HG03159 (cell line): ENCODE measurements around the gene NUP107.

Experiments used
- ATAC-seq: cut with Tn5 transposase; IDR thresholded peaks from one replicate; pipeline ENCODE4 v1.9.1; 2021; ENCODE audit warnings: mild to moderate bottlenecking, moderate library complexity; ENCODE audit not compliant: unreplicated experiment

Gene NUP107

DNA sequence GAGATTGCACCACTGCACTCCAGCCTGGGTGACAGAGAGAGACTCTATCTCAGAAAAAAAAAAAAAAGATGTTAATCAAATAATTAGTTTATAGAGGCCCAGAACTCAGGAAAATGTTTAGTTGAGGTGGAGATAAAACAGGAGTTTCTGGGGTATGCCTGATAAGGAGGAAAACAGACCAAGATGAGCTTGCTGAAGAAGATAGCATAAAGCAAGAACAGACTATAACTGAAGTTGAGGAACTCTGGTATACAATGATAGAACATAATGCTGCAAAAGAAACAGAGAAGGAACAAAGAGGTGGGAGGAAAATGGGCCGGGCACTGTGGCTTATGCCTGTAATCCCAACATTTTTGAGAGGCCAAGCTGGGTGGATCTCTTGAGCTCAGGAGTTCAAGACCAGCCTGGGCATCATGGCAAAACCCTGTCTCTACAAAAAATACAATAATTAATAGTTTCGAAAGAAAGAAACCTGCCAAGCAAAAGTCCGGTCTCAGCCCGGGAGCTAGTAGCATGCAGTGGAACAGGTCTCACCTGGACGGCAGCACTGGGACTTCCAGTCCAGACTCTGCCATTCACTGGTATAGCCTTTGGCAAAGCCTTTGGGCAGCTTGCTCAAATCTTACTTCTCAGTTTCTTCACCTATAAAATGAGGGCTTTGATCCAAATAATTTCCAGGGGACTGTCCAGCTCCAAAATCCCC lies 84.6 kb downstream of the NUP107 start:
- no peak for ATAC-seq

- no peak for ATAC-seq
These were observed 85.9 kb downstream of the NUP107 start for GRCh38 chr12:68772714-68773113.

DNA sequence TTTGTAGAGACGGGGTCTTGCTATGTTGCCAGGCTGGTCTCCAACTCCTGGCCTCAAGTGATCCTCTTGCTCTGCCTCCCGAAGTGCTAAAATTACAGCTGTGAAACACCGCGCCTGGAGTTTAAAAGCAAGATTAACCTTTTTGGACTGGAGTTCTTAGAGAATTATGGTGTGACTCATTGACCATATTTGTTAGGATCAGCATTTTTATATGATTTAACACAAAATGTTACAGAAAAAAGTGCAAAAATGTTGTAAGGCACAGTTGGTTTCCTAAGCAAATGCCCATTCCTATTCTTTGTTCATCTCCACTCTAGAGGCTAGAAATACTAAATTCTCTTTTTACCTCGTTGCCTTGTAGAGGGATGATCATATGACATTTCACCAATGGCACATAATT lies 86.8 kb downstream of the NUP107 start:
- no peak for ATAC-seq

DNA sequence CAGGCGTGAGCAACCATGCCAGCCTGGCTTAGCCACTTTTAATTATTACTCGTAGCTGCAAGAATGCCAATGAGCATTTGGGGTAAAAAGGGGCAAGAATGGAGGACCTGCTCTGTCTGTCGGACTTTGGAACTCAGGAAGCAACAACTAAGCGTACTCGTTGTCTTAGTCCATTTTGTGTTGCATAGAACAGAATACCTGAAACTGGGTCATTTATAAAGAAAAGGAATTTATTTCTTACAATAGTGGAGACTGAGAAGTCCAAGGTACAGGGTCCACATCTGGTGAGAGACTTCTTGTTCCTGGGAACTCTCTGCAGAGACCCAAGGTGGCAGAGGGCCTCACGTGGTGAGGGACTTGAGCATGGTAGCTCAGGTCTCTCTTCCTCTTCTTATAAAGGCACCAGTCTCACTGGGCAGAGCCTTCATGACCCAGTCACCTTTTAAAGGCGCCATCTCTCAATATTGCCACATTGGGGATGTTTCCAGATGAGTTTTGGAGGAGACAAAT lies 88.4 kb downstream of the NUP107 start:
- no peak for ATAC-seq

DNA sequence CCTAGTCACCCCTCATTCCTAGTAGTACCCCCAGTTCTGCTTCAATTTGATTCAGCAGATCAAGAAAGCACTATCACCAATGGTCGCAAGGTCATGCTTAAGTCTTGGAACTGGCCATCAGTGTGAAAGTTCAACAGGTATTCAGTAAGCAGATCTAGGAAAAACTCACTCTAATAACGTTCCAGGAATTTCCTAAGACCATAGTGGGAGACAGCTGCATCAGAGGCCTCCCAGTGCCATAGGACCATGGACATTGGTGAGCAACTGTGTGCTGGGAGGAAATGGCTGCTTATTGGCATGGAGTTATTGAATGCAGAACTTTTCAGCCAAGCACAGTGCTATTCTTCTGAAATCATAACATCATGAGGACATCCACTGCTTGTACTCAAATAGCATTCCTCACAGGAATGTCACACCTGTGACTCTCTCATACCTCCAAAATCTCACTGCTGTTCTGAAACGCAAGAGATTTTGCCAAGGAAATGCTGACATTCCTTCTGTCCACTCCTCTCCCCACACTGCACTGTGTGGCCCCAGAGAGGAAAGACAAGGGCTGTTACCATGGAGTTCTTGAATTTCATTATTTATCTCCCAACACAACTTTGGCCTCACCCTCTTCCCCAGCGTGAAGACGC lies 90.3 kb downstream of the NUP107 start:
- ATAC-seq = no peak

DNA sequence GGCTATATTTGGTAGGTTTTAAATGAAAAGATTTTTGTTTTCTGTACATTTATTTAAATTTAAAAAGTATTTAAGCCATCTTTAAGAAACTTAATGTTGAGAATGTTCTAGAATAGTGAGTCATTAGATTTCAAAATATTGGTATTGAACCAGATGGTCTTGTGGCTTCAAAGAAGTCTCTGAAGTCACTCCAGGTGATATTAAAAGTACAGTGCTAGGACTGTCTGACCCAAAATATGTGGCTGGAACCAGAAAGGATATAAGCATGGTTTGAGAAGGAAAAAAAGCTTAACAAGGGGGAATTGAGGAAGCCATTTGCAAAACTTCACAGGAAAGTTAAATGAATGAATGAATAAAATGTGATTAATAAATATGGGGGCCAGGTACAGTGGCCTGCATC lies 92.5 kb downstream of the NUP107 start:
- no peak for ATAC-seq

DNA sequence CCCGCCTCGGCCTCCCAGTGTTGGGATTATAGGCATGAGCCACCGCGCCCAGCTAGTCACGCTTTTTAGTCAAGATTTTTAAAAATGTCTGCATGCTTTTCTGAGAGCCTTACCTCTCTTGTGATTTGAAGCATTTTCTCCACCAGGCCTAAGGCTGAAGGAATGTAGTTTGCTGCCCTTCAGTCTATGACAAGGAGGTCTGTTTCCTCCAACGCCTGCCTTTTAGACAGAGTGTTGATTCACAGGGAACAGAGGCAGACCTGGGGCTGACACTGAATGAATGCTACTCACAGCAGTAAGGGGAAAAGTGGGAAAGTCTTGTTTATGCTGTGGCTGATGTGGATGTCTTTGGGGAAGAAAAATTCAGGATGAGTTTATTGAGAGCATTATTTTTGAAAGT lies 94.0 kb downstream of the NUP107 start:
- no peak for ATAC-seq

DNA sequence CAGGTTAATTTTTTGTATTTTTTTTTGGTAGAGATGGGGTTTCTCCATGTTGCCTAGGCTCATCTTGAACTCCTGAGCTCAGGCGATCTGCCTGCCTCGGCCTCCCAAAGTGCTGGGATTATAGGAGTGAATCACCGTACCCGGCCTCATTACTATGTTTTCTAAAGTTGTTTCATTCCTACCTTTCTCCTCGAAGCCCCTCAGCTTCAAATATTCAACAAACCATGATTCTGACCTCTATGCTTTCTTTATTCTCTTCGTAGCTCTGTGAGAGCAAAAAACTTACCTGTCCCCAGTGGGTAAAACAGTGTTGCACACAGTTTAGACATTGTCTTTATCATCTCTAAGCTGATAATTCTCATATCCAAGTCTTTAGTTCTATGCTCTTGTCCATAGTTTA lies 95.0 kb downstream of the NUP107 start:
- ATAC-seq = no peak

- no peak for ATAC-seq
These were observed 97.2 kb downstream of the NUP107 start for GRCh38 chr12:68784015-68784414.

GRCh38 chr12:68785358-68785757 lies 98.6 kb downstream of the NUP107 start:
- ATAC-seq = no peak

DNA sequence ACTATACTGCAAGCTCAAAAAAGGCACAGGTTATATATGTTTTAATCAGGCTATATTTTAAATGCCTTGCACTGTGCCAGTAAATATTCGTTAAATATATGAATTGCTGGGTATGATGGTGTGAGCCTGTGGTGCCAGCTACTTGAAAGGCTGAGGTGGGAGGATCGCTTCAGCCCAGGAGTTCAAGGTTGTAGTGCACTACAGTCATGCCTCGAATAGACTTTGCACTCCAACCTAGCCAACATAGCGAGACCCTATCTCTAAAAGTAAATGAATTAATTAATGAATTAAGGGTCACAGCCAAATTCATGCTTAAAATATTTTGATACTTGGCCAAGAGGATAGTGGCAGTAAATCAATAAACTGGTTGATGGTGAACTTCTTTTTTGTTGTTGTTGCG lies 99.0 kb downstream of the NUP107 start:
- no peak for ATAC-seq

DNA sequence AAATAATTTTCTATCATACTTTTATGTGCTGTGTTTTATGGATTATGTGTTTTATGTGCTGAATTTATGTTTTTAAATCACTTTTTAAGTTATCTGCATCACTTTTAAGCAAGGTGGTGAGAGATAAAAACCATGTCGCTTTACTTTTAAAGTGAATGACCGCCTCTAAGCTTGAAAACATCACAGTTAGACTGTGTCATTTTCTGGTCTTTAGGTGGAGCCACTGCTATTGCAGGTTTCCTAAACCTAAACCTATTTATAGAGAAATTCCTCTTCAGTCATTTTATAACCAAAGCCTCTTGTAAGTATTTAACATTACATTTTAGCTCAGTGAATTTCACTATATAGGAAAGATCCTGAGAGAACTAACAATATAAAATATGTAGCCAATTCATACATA lies 100.2 kb downstream of the NUP107 start:
- ATAC-seq = no peak

DNA sequence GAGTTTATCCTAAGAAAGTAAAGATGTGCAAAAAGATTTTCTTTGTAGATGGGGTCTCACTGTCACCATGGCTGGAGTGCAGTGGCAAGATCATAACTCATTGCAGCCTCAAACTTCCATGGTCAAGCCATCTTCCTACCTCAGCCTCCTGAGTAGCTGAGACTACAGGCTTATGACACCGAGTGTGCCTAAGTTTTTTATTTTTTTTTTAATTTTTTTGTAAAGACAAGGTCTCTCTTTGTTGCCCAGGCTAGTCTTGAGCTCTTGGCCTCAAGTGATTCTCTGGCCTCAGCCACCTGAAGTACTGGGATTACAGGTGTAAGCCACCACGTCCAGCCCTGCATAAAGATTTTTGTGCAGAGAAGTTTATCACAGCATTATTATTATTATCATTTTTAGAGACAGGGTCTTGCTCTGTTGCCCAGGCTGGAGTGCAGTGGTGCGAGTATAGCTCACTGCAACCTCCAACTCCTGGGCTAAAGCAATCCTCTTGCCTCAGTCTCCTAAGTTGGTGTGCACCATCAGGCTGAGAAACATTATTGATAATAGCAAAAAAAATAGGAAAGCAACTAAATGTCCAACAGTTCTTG lies 101.9 kb downstream of the NUP107 start:
- no peak for ATAC-seq

- ATAC-seq = no peak
These were observed 102.5 kb downstream of the NUP107 start for GRCh38 chr12:68789144-68789878.

- no peak for ATAC-seq
These were observed 103.5 kb downstream of the NUP107 start for GRCh38 chr12:68790081-68790951.

DNA sequence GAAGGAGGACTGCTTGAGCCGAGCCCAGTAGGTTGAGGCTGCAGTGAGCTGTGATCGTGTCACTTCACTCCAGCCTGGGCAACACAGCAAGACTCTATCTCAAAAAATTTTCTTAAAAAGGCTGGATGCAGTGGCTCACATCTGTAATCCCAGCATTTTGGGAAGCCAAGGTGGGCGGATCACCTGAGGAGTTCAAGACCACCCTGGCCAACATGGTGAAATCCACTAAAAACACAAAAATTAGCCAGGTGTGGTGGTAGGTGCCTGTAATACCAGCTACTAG lies 104.1 kb downstream of the NUP107 start:
- no peak for ATAC-seq

GRCh38 chr12:68791897-68792481 lies 105.2 kb downstream of the NUP107 start:
- ATAC-seq = no peak

- ATAC-seq = no peak
These were observed 106.2 kb downstream of the NUP107 start for GRCh38 chr12:68792952-68793351.

DNA sequence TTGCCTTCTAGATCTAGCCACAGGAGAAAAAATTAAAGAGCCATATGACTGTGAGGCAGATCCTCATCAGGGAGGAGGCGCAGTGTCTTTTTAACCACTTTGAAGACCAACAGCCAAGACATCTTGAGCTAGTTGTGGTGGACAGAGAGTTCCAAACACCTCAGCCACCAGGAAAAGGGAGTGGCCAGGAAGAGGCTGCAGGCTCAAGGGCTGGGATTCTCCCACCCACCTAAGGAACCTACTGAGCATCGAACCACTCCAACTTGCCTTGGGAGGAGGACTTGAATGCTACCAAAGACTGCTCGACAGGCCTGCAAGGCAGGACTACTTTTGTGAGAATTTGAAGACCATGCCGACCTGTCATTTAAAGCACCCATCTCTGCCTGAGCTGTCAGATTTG lies 106.7 kb downstream of the NUP107 start:
- ATAC-seq = no peak

GRCh38 chr12:68793975-68794652 lies 107.3 kb downstream of the NUP107 start:
- ATAC-seq = no peak
